Breast epithelium (tissue), 3 donors: ENCODE data around the gene RPGR.
A peak's percentile ranks its signal among the peaks of the same experiment; 100 is the strongest.

ENCODE experiments used
- POLR2AphosphoS5 ChIP-seq, 3 donors: sonication (generic); formaldehyde crosslinking; IDR thresholded peaks; one replicate each; pipeline ENCODE4 v1.6.1; 2017; ENCODE audit warnings: antibody characterized with exemption in 3 of 3
- TF ChIP-seq, protein P1 (sequence below), 3 donors: fragments of 450-650 bp; IDR thresholded peaks; one replicate each; pipeline ENCODE4 v1.5.1; 2016 to 2017; ENCODE audit warnings: antibody characterized with exemption in 3 of 3, mild to moderate bottlenecking in 3 of 3, moderate library complexity in 3 of 3

DNA sequence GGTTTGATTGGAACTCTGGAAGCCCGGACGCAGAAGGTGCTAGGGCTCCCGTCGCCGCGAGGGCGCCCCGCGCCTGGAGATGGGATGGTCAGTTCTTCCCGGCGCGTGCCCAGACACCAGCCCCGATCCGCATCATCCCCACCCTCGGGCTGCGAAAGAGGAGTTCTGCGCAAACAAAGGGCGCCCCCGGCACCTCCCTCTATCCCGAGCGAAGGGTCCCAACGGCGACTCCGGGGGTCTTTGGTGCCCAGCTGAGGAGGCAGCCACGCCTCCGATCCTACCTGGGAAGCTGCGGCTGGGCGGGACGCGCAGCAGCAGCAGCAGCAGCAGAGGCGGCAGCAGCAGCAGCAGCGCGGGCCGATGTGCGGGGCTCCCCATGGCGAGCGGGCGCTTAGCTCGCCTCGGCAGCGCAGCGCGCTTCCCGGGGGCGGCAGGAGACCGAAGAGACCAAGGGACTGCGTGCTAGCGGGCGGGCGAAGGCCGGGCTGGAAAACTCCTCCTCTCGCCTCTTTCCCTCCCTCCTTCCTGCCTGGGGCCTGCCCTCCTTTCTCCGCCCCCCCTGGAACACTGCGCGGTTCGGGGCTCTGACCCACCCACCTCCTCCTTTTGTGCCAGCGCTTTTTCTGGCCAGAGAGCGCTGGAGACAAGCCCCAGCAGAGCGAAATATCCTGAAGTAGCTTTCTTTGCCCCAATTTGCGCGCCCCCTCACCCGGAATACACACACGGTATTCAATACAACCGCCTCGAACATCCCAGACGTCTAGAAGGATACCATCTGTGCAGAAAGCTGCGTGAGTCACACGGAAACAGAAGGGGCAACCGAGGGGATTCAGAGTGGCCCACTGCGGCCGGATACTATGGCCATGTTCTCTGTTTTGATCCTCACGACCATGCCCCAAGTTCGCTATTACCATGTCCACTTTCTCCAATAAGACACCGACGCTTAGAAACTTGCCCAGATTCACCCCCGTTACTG, 106.6 kb downstream of the RPGR start, which contains the start of gene SRPX:
- TF ChIP-seq, protein P1, sequence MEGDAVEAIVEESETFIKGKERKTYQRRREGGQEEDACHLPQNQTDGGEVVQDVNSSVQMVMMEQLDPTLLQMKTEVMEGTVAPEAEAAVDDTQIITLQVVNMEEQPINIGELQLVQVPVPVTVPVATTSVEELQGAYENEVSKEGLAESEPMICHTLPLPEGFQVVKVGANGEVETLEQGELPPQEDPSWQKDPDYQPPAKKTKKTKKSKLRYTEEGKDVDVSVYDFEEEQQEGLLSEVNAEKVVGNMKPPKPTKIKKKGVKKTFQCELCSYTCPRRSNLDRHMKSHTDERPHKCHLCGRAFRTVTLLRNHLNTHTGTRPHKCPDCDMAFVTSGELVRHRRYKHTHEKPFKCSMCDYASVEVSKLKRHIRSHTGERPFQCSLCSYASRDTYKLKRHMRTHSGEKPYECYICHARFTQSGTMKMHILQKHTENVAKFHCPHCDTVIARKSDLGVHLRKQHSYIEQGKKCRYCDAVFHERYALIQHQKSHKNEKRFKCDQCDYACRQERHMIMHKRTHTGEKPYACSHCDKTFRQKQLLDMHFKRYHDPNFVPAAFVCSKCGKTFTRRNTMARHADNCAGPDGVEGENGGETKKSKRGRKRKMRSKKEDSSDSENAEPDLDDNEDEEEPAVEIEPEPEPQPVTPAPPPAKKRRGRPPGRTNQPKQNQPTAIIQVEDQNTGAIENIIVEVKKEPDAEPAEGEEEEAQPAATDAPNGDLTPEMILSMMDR (IDR thresholded peaks at IDR 0.05): peak in 1 of 3 donors; percentile 5
- TF ChIP-seq POLR2AphosphoS5 (IDR thresholded peaks at IDR 0.05): no peak
